Progenitor cell of endocrine pancreas (in vitro differentiated cells): ENCODE data around the gene NACA2. TPM values are rescaled to one million over a fixed set of nuclear protein-coding genes. Genes with fewer than 3 reads are reported as not detected.

Experiments used
- DNase-seq: peaks from one replicate; pipeline ENCODE4 v3.0.0; 2021; ENCODE audit warnings: low spot score; ENCODE audit not compliant: unreplicated experiment
- H3K27ac Mint-ChIP-seq: 2 replicates; pipeline ENCODE4 v1.8.0; 2021; ENCODE audit warnings: mild to moderate bottlenecking, moderate library complexity, mixed read lengths
- H3K27me3 Mint-ChIP-seq: 2 replicates; pipeline ENCODE4 v1.8.0; 2021; ENCODE audit warnings: mixed read lengths
- H3K36me3 Mint-ChIP-seq: 2 replicates; pipeline ENCODE4 v1.8.0; 2022; ENCODE audit warnings: mixed read lengths; ENCODE audit not compliant: insufficient read depth
- H3K4me1 Mint-ChIP-seq: 2 replicates; pipeline ENCODE4 v1.8.0; 2021; ENCODE audit warnings: low read depth, mixed read lengths
- H3K4me3 Mint-ChIP-seq: 2 replicates; pipeline ENCODE4 v1.8.0; 2021; ENCODE audit warnings: low read depth, mild to moderate bottlenecking, moderate library complexity, mixed read lengths
- H3K9me3 Mint-ChIP-seq: 2 replicates; pipeline ENCODE4 v1.8.0; 2021; ENCODE audit warnings: low read depth, mixed read lengths
- CTCF ChIP-seq: fragments of 200-600 bp; sonication (generic); IDR thresholded peaks from one replicate; pipeline ENCODE4 v1.5.0; 2021; ENCODE audit warnings: antibody characterized with exemption, mild to moderate bottlenecking; ENCODE audit not compliant: unreplicated experiment
- total RNA-seq: library from RNA; stranded (reverse); gene quantifications from 2 replicates; pipeline ENCODE4 v1.2.1, GENCODE V29; 2021

The NACA2 gene
- total RNA-seq, 1 donor from 2014 or later, result not detected

DNA sequence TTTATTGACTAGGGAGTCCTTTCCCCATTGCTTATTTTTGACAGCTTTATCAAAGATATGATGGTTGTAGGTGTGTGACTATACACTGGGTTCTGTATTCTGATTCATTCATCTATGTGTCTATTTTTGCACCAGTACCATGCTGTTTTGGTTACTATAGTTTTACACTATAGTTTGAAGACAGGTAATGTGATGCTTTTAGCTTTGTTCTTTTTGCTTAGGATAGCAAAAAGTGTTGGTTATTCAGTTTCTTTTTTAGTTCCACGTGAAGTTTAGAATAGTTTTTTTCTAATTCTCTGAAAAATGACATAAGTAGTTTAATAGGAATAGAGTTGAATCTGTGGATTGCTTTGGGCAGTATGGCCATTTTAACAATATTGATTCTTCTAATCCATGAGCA lies 50.1 kb downstream of the NACA2 start:
- Mint-ChIP-seq H3K27me3 (no peaks in the 10 kb centered on the region), H3K9me3 (peaks cover 27% of the 10 kb centered on the region), H3K4me3 (no peak overlapping the region), H3K4me1 (no peaks in the 10 kb centered on the region), H3K36me3 (no peaks in the 10 kb centered on the region), H3K27ac (no peak overlapping the region)
- no peak for TF ChIP-seq CTCF
- DNase-seq, result no peak

Other genes with a start within 250 kb of the NACA2 start
- 1.1 and 3.6 TPM in 2 replicates for gene TBX2, start 191.4 kb downstream of the NACA2 start, total RNA-seq
- gene TBX4, start 138.8 kb downstream of the NACA2 start, total RNA-seq, result not detected in 2 replicates